WTC11 (cell line): ENCODE results near the gene FBXO28. TPM values are rescaled to one million over a fixed set of nuclear protein-coding genes. Genes with fewer than 3 reads are reported as not detected.

Experiments used
- ATAC-seq: fragments of 200-7000 bp; cut with Tn5 transposase; 2 replicates; pipeline ENCODE4 v1.10.0; 2021; ENCODE audit warnings: mild to moderate bottlenecking, moderate library complexity
- CTCF ChIA-PET: fragments of 300-600 bp; sonication (Branson Sonifier 250); formaldehyde crosslinking; loops from one replicate; lab custom pipeline; 2021; ENCODE audit warnings: antibody characterized with exemption; lab: Charles Lee
- POLR2A ChIA-PET: fragments of 350-600 bp; sonication (Branson Sonifier 250); formaldehyde crosslinking; loops from one replicate; lab custom pipeline; 2021; ENCODE audit warnings: antibody characterized with exemption; lab: Charles Lee
- DNase-seq: peaks from one replicate; pipeline ENCODE4 v3.0.0; 2021; ENCODE audit warnings: low spot score
- H3K27ac Mint-ChIP-seq: 2 replicates; pipeline ENCODE4 v1.8.0; 2021; ENCODE audit warnings: mixed read lengths
- H3K27me3 Mint-ChIP-seq: 2 replicates; pipeline ENCODE4 v1.8.0; 2021; ENCODE audit warnings: low read depth, mild to moderate bottlenecking, moderate library complexity, mixed read lengths
- H3K36me3 Mint-ChIP-seq: 2 replicates; pipeline ENCODE4 v1.8.0; 2021; ENCODE audit warnings: mixed read lengths
- H3K4me1 Mint-ChIP-seq: 2 replicates; pipeline ENCODE4 v1.8.0; 2022; ENCODE audit warnings: mixed read lengths
- H3K4me3 Mint-ChIP-seq: 2 replicates; pipeline ENCODE4 v1.8.0; 2021; ENCODE audit warnings: mild to moderate bottlenecking, moderate library complexity, mixed read lengths
- H3K9me3 Mint-ChIP-seq: 2 replicates; pipeline ENCODE4 v1.8.0; 2021; ENCODE audit warnings: mixed read lengths
- ELF4 ChIP-seq: sonication (generic); formaldehyde crosslinking; IDR thresholded peaks from 2 replicates; pipeline ENCODE4 v1.8.1; 2022; ENCODE audit warnings: low read depth, mild to moderate bottlenecking, moderate library complexity, missing genetic modification reagents
- FOXJ3 ChIP-seq: sonication (generic); formaldehyde crosslinking; IDR thresholded peaks from 2 replicates; pipeline ENCODE4 v1.9.0; 2021; ENCODE audit warnings: missing genetic modification reagents, mild to moderate bottlenecking, borderline replicate concordance
- GRHL2 ChIP-seq: fragments of 250-450 bp; sonication (Bioruptor Pico); IDR thresholded peaks from 2 replicates; pipeline ENCODE4 v1.8.0; 2022; ENCODE audit warnings: mild to moderate bottlenecking, moderate library complexity; ENCODE audit not compliant: insufficient replicate concordance, severe bottlenecking
- GTF2I ChIP-seq: fragments of 250-450 bp; sonication (Bioruptor Pico); conservative IDR thresholded peaks from 2 replicates; pipeline ENCODE4 v1.4.0; 2021; ENCODE audit warnings: mild to moderate bottlenecking
- JUN ChIP-seq: sonication (generic); formaldehyde crosslinking; IDR thresholded peaks from 2 replicates; pipeline ENCODE4 v1.8.0; 2023; ENCODE audit warnings: mild to moderate bottlenecking, missing genetic modification reagents
- NFATC4 ChIP-seq: fragments of 250-450 bp; sonication (Bioruptor Pico); IDR thresholded peaks from 2 replicates; pipeline ENCODE4 v1.9.0; 2021; ENCODE audit warnings: mild to moderate bottlenecking
- NR1H2 ChIP-seq: sonication (generic); formaldehyde crosslinking; IDR thresholded peaks from 2 replicates; pipeline ENCODE4 v1.9.0; 2021; ENCODE audit warnings: mild to moderate bottlenecking, moderate library complexity, missing genetic modification reagents
- PRRX2 ChIP-seq: fragments of 250-450 bp; sonication (Bioruptor Pico); IDR thresholded peaks from 2 replicates; pipeline ENCODE4 v1.8.0; 2021; ENCODE audit warnings: mild to moderate bottlenecking
- RELA ChIP-seq: sonication (generic); formaldehyde crosslinking; IDR thresholded peaks from 2 replicates; pipeline ENCODE4 v1.8.1; 2022; ENCODE audit warnings: missing genetic modification reagents, mild to moderate bottlenecking, borderline replicate concordance
- SMAD3 ChIP-seq: sonication (generic); formaldehyde crosslinking; IDR thresholded peaks from 2 replicates; pipeline ENCODE4 v1.8.0; 2022; ENCODE audit warnings: missing genetic modification reagents, mild to moderate bottlenecking, borderline replicate concordance
- TCF7 ChIP-seq: sonication (generic); formaldehyde crosslinking; IDR thresholded peaks from 2 replicates; pipeline ENCODE4 v1.8.0; 2022; ENCODE audit warnings: mild to moderate bottlenecking, low read depth, missing genetic modification reagents, moderate library complexity
- TEAD1 ChIP-seq: sonication (generic); formaldehyde crosslinking; IDR thresholded peaks from 2 replicates; pipeline ENCODE4 v1.8.0; 2022; ENCODE audit warnings: mild to moderate bottlenecking, missing genetic modification reagents
- ZBTB21 ChIP-seq: sonication (generic); formaldehyde crosslinking; IDR thresholded peaks from 2 replicates; pipeline ENCODE4 v1.8.1; 2023; ENCODE audit warnings: mild to moderate bottlenecking, missing genetic modification reagents, borderline replicate concordance
- ZNF121 ChIP-seq: sonication (generic); formaldehyde crosslinking; IDR thresholded peaks from 2 replicates; pipeline ENCODE4 v1.8.0; 2023; ENCODE audit warnings: missing genetic modification reagents
- ZNF317 ChIP-seq: sonication (generic); formaldehyde crosslinking; IDR thresholded peaks from 2 replicates; pipeline ENCODE4 v1.8.1; 2023; ENCODE audit warnings: low read depth, mild to moderate bottlenecking, moderate library complexity, missing genetic modification reagents, borderline replicate concordance
- ZNF416 ChIP-seq: fragments of 250-450 bp; sonication (Bioruptor Pico); IDR thresholded peaks from 2 replicates; pipeline ENCODE4 v1.9.0; 2021; ENCODE audit warnings: mild to moderate bottlenecking, inconsistent platforms
- ZNF671 ChIP-seq: fragments of 250-450 bp; sonication (Bioruptor Pico); IDR thresholded peaks from 2 replicates; pipeline ENCODE4 v1.8.0; 2021; ENCODE audit warnings: mild to moderate bottlenecking
- total RNA-seq: library from RNA; stranded (reverse); gene quantifications from 3 replicates; pipeline ENCODE4 v1.2.3, GENCODE V29; 2021
- TF ChIP-seq, protein P1 (sequence below): sonication (generic); formaldehyde crosslinking; conservative IDR thresholded peaks from 2 replicates; pipeline ENCODE4 v1.8.1; 2022; ENCODE audit warnings: mild to moderate bottlenecking, missing genetic modification reagents
- TF ChIP-seq, protein P2 (sequence below): sonication (generic); formaldehyde crosslinking; IDR thresholded peaks from 2 replicates; pipeline ENCODE4 v1.8.0; 2022; ENCODE audit warnings: mild to moderate bottlenecking, missing genetic modification reagents
- TF ChIP-seq, protein P3 (sequence below): sonication (generic); formaldehyde crosslinking; IDR thresholded peaks from 2 replicates; pipeline ENCODE4 v1.8.0; 2023; ENCODE audit warnings: missing genetic modification reagents
- TF ChIP-seq, protein P4 (sequence below): fragments of 250-450 bp; sonication (Bioruptor Pico); IDR thresholded peaks from 2 replicates; pipeline ENCODE4 v1.9.0; 2021; ENCODE audit warnings: moderate library complexity, mild to moderate bottlenecking, inconsistent platforms, borderline replicate concordance
- TF ChIP-seq, protein P5 (sequence below): sonication (generic); formaldehyde crosslinking; IDR thresholded peaks from 2 replicates; pipeline ENCODE4 v1.8.1; 2022; ENCODE audit warnings: mild to moderate bottlenecking, moderate library complexity, missing genetic modification reagents
- TF ChIP-seq, protein P6 (sequence below): sonication (generic); formaldehyde crosslinking; IDR thresholded peaks from 2 replicates; pipeline ENCODE4 v1.8.1; 2023; ENCODE audit warnings: mild to moderate bottlenecking, missing genetic modification reagents, moderate library complexity
- TF ChIP-seq, protein P7 (sequence below): sonication (generic); formaldehyde crosslinking; IDR thresholded peaks from 2 replicates; pipeline ENCODE4 v1.8.0; 2023; ENCODE audit warnings: missing genetic modification reagents, mild to moderate bottlenecking, borderline replicate concordance

FBXO28 gene
- total RNA-seq, 1 experiment from 2014 or later = 36.8 TPM

DNA sequence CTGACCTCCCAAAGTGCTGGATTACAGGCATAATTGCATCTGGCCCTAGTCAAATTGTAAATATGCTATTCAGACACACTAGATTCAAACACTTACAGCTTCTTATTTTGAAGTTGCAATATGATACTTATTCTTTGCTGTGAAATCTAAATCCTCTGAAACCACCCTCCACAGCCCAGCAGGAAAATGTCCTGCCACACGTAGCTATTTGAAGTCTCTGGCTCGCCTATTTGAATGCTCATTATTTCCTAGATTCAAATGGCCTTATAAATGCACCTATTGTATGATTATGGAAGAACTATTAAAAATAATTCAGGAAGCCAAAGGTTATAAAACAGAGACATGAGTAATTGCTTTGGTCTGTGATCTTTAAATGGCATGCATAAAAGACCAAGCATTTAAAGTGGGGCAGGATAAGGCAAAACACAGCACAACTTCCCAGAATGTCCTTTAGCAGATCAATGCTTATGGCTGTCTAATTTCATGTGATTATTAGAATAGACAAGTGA, 26.6 kb upstream of the FBXO28 start:
- no peak overlapping the region for H3K27ac Mint-ChIP-seq
- no peaks in the 10 kb centered on the region for H3K27me3 Mint-ChIP-seq
- no peaks in the 10 kb centered on the region for H3K36me3 Mint-ChIP-seq
- ChIA-PET POLR2A (no interaction called here), CTCF (no interaction called here)
- H3K4me3 Mint-ChIP-seq = no peak overlapping the region
- H3K9me3 Mint-ChIP-seq = peaks cover 12% of the 10 kb centered on the region
- ATAC-seq (no peak), DNase-seq (no peak)
- TF ChIP-seq ZNF317 (no peak), NR1H2 (CRISPR knock-in tag) (no peak), NFATC4 (CRISPR knock-in tag) (no peak), TEAD1 (CRISPR knock-in tag) (no peak), ZBTB21 (CRISPR knock-in tag) (no peak), PRRX2 (CRISPR knock-in tag) (no peak), ELF4 (no peak), SMAD3 (CRISPR knock-in tag) (no peak), ZNF416 (no peak), FOXJ3 (no peak), GRHL2 (CRISPR knock-in tag) (no peak), ZNF671 (CRISPR knock-in tag) (no peak), JUN (CRISPR knock-in tag) (no peak), TCF7 (CRISPR knock-in tag) (no peak)
- TF ChIP-seq, protein P1, sequence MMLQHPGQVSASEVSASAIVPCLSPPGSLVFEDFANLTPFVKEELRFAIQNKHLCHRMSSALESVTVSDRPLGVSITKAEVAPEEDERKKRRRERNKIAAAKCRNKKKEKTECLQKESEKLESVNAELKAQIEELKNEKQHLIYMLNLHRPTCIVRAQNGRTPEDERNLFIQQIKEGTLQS = no peak
- TF ChIP-seq, protein P2, sequence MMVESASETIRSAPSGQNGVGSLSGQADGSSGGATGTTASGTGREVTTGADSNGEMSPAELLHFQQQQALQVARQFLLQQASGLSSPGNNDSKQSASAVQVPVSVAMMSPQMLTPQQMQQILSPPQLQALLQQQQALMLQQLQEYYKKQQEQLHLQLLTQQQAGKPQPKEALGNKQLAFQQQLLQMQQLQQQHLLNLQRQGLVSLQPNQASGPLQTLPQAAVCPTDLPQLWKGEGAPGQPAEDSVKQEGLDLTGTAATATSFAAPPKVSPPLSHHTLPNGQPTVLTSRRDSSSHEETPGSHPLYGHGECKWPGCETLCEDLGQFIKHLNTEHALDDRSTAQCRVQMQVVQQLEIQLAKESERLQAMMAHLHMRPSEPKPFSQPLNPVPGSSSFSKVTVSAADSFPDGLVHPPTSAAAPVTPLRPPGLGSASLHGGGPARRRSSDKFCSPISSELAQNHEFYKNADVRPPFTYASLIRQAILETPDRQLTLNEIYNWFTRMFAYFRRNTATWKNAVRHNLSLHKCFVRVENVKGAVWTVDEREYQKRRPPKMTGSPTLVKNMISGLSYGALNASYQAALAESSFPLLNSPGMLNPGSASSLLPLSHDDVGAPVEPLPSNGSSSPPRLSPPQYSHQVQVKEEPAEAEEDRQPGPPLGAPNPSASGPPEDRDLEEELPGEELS (CRISPR knock-in tag) = no peak
- TF ChIP-seq, protein P3, sequence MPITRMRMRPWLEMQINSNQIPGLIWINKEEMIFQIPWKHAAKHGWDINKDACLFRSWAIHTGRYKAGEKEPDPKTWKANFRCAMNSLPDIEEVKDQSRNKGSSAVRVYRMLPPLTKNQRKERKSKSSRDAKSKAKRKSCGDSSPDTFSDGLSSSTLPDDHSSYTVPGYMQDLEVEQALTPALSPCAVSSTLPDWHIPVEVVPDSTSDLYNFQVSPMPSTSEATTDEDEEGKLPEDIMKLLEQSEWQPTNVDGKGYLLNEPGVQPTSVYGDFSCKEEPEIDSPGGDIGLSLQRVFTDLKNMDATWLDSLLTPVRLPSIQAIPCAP (CRISPR knock-in tag) = no peak
- TF ChIP-seq, protein P4, sequence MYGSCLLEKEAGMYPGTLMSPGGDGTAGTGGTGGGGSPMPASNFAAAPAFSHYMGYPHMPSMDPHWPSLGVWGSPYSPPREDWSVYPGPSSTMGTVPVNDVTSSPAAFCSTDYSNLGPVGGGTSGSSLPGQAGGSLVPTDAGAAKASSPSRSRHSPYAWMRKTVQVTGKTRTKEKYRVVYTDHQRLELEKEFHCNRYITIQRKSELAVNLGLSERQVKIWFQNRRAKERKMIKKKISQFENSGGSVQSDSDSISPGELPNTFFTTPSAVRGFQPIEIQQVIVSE = no peak
- H3K4me1 Mint-ChIP-seq = peaks cover 9% of the 10 kb centered on the region

DNA sequence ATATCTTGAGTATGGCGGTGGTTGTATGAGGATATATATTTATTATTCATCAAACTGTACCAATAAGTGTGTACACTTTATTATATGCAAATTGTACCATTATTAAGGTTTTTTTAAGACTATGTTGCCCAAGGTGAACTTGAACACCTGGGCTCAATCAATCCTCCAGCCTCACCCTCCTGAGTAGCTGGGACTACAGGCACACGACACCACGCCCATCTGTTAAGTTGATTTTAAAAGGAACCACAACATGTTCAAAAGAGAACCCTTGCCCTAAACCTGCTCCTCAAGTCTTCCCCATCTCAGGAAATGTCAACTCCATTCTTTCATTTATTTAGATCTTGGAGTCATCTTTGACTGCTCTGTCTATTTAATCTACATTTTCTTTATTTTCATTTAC, 24.3 kb upstream of the FBXO28 start:
- H3K9me3 Mint-ChIP-seq = peaks cover 6% of the 10 kb centered on the region; the same call in 1 of the 2 replicates
- POLR2A ChIA-PET = no interaction called here
- H3K4me3 Mint-ChIP-seq = no peak overlapping the region
- no peak overlapping the region for H3K27ac Mint-ChIP-seq
- CTCF ChIA-PET = no interaction called here
- H3K36me3 Mint-ChIP-seq = no peaks in the 10 kb centered on the region
- DNase-seq = no peak
- no peaks in the 10 kb centered on the region for H3K27me3 Mint-ChIP-seq
- 0 out of 2 replicates have a peak, but pooled peaks cover 3% of the 10 kb centered on the region for H3K4me1 Mint-ChIP-seq
- ATAC-seq = no peak
- no peak for TF ChIP-seq GTF2I (CRISPR knock-in tag)
- TF ChIP-seq RELA (CRISPR knock-in tag) = no peak
- TF ChIP-seq, protein P5, sequence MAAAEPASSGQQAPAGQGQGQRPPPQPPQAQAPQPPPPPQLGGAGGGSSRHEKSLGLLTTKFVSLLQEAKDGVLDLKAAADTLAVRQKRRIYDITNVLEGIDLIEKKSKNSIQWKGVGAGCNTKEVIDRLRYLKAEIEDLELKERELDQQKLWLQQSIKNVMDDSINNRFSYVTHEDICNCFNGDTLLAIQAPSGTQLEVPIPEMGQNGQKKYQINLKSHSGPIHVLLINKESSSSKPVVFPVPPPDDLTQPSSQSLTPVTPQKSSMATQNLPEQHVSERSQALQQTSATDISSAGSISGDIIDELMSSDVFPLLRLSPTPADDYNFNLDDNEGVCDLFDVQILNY (CRISPR knock-in tag) = no peak
- TF ChIP-seq TEAD1 (CRISPR knock-in tag) = no peak
- TF ChIP-seq ZNF121 (CRISPR knock-in tag) = no peak
- TF ChIP-seq NFATC4 (CRISPR knock-in tag) = no peak
- TF ChIP-seq, protein P6, sequence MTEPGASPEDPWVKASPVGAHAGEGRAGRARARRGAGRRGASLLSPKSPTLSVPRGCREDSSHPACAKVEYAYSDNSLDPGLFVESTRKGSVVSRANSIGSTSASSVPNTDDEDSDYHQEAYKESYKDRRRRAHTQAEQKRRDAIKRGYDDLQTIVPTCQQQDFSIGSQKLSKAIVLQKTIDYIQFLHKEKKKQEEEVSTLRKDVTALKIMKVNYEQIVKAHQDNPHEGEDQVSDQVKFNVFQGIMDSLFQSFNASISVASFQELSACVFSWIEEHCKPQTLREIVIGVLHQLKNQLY (CRISPR knock-in tag) = no peak
- no peak for TF ChIP-seq ZBTB21 (CRISPR knock-in tag)
- TF ChIP-seq, protein P7, sequence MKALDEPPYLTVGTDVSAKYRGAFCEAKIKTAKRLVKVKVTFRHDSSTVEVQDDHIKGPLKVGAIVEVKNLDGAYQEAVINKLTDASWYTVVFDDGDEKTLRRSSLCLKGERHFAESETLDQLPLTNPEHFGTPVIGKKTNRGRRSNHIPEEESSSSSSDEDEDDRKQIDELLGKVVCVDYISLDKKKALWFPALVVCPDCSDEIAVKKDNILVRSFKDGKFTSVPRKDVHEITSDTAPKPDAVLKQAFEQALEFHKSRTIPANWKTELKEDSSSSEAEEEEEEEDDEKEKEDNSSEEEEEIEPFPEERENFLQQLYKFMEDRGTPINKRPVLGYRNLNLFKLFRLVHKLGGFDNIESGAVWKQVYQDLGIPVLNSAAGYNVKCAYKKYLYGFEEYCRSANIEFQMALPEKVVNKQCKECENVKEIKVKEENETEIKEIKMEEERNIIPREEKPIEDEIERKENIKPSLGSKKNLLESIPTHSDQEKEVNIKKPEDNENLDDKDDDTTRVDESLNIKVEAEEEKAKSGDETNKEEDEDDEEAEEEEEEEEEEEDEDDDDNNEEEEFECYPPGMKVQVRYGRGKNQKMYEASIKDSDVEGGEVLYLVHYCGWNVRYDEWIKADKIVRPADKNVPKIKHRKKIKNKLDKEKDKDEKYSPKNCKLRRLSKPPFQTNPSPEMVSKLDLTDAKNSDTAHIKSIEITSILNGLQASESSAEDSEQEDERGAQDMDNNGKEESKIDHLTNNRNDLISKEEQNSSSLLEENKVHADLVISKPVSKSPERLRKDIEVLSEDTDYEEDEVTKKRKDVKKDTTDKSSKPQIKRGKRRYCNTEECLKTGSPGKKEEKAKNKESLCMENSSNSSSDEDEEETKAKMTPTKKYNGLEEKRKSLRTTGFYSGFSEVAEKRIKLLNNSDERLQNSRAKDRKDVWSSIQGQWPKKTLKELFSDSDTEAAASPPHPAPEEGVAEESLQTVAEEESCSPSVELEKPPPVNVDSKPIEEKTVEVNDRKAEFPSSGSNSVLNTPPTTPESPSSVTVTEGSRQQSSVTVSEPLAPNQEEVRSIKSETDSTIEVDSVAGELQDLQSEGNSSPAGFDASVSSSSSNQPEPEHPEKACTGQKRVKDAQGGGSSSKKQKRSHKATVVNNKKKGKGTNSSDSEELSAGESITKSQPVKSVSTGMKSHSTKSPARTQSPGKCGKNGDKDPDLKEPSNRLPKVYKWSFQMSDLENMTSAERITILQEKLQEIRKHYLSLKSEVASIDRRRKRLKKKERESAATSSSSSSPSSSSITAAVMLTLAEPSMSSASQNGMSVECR (CRISPR knock-in tag) = no peak
